SK-N-SH (cell line): ENCODE results near the gene CC2D2A. TPM values are rescaled to one million over a fixed set of nuclear protein-coding genes. Genes with fewer than 3 reads are reported as not detected.

ENCODE experiments used
- CTCF ChIA-PET: fragments of 300-600, 350-600 bp; formaldehyde crosslinking; extraction: SDS; loops from one replicate; lab custom pipeline; 2021; lab: Yijun Ruan, JAX
- POLR2A ChIA-PET: fragments of 350-600 bp; sonication (Branson Sonifier 250); formaldehyde crosslinking; extraction: SDS; loops from one replicate; lab custom pipeline; 2020; ENCODE audit warnings: antibody characterized with exemption, inconsistent platforms; lab: Yijun Ruan, JAX
- DNase-seq: peaks from one replicate; pipeline ENCODE4 v3.0.0; 2012
- H2AFZ ChIP-seq: fragments of 200-600 bp; sonication (generic); 2 replicates; pipeline ENCODE4 v1.8.1; 2016; ENCODE audit warnings: antibody characterized with exemption, mild to moderate bottlenecking, low read depth
- H3F3A ChIP-seq: fragments of 200-600 bp; sonication (generic); replicated peaks from 2 replicates; pipeline ENCODE3; 2016; ENCODE audit warnings: antibody characterized with exemption, mild to moderate bottlenecking; ENCODE audit not compliant: insufficient read depth
- H3K27ac ChIP-seq, 2 experiments: fragments of 200-500 bp in 1 of 2; fragments of 200-600 bp in 1 of 2; sonication (Bioruptor generic) in 1 of 2; sonication (generic), shearing (Covaris generic) in 1 of 2; 2 replicates each; pipeline versions ENCODE4 v1.5.1 to v1.6.1; 2014 to 2016; ENCODE audit warnings: low read depth in 2 of 2, inconsistent platforms in 1 of 2, low read length in 1 of 2, mild to moderate bottlenecking in 1 of 2, mixed read lengths in 1 of 2
- H3K27me3 ChIP-seq: fragments of 200-600 bp; sonication (generic), shearing (Covaris generic); 2 replicates; pipeline ENCODE4 v1.6.1; 2016; ENCODE audit warnings: mixed run types; ENCODE audit not compliant: insufficient read depth
- H3K36me3 ChIP-seq, 2 experiments: fragments of 200-500 bp in 1 of 2; fragments of 200-600 bp in 1 of 2; sonication (Bioruptor generic) in 1 of 2; sonication (generic) in 1 of 2; replicated peaks in 1 of 2; 2 replicates each; pipeline versions ENCODE3 to v1.5.1; 2014 to 2016; ENCODE audit warnings: low read length in 1 of 2, mild to moderate bottlenecking in 1 of 2; ENCODE audit not compliant: insufficient read depth in 2 of 2, control insufficient read depth in 1 of 2
- H3K4me1 ChIP-seq, 2 experiments: fragments of 200-500 bp in 1 of 2; fragments of 200-600 bp in 1 of 2; sonication (Bioruptor generic) in 1 of 2; sonication (generic), shearing (Covaris generic) in 1 of 2; 2 replicates each; pipeline versions ENCODE4 v1.5.1 to v1.6.1; 2014 to 2016; ENCODE audit warnings: low read depth in 1 of 2, low read length in 1 of 2, mixed run types in 1 of 2; ENCODE audit not compliant: insufficient read depth in 2 of 2, control insufficient read depth in 1 of 2
- H3K4me2 ChIP-seq: fragments of 200-600 bp; sonication (generic), shearing (Covaris generic); 2 replicates; pipeline ENCODE4 v1.6.1; 2017; ENCODE audit warnings: mixed run types
- H3K4me3 ChIP-seq, 2 experiments: fragments of 200-500 bp in 1 of 2; fragments of 200-600 bp in 1 of 2; sonication (Bioruptor generic) in 1 of 2; sonication (generic), shearing (Covaris generic) in 1 of 2; 2 replicates each; pipeline versions ENCODE4 v1.5.1 to v1.8.1; 2014 to 2016; ENCODE audit warnings: low read depth in 2 of 2, inconsistent platforms in 1 of 2, low read length in 1 of 2, mild to moderate bottlenecking in 1 of 2, mixed read lengths in 1 of 2, moderate library complexity in 1 of 2
- H3K79me2 ChIP-seq: fragments of 200-600 bp; sonication (generic); 2 replicates; pipeline ENCODE4 v1.8.1; 2017; ENCODE audit warnings: mild to moderate bottlenecking; ENCODE audit not compliant: insufficient read depth
- H3K9ac ChIP-seq: fragments of 200-600 bp; sonication (generic); 2 replicates; pipeline ENCODE4 v1.6.1; 2017; ENCODE audit warnings: mixed run types
- H3K9me2 ChIP-seq: fragments of 200-600 bp; sonication (generic); 2 replicates; pipeline ENCODE4 v1.6.1; 2017; ENCODE audit warnings: mixed run types
- H3K9me3 ChIP-seq: fragments of 200-600 bp; sonication (generic); 2 replicates; pipeline ENCODE4 v1.6.1; 2017; ENCODE audit warnings: mixed run types, mild to moderate bottlenecking, moderate library complexity
- H4K20me1 ChIP-seq: fragments of 200-600 bp; sonication (generic); 2 replicates; pipeline ENCODE4 v1.6.1; 2017; ENCODE audit warnings: mild to moderate bottlenecking, mixed run types; ENCODE audit not compliant: insufficient read depth
- CHD2 ChIP-seq: fragments of 150-350 bp; IDR thresholded peaks from 2 replicates; pipeline ENCODE4 v1.6.1; 2018; ENCODE audit warnings: low read length; ENCODE audit not compliant: partially characterized antibody
- EP300 ChIP-seq, 2 experiments: IDR thresholded peaks; 2 replicates each; pipeline versions ENCODE4 v1.4.0 to v1.6.1; 2012; ENCODE audit warnings: borderline replicate concordance in 1 of 2, low read depth in 1 of 2, low read length in 1 of 2
- EZH2phosphoT487 ChIP-seq: fragments of 200-600 bp; sonication (generic); IDR thresholded peaks from 2 replicates; pipeline ENCODE4 v1.6.1; 2017; ENCODE audit warnings: low read depth, mixed run types, mild to moderate bottlenecking, antibody characterized with exemption, moderate library complexity, borderline replicate concordance
- FOSL2 ChIP-seq: IDR thresholded peaks from 2 replicates; pipeline ENCODE4 v1.4.0; 2012; ENCODE audit warnings: low read depth, mild to moderate bottlenecking, moderate library complexity, borderline replicate concordance
- FOXM1 ChIP-seq: IDR thresholded peaks from 2 replicates; pipeline ENCODE4 v1.4.0; 2012; ENCODE audit warnings: low read depth, mild to moderate bottlenecking
- GABPA ChIP-seq: IDR thresholded peaks from 2 replicates; pipeline ENCODE4 v1.4.0; 2012; ENCODE audit warnings: low read depth, mild to moderate bottlenecking
- GATA2 ChIP-seq: sonication (generic); formaldehyde crosslinking; IDR thresholded peaks from 2 replicates; pipeline ENCODE4 v1.5.0; 2020; ENCODE audit warnings: mild to moderate bottlenecking, missing genetic modification reagents
- MXI1 ChIP-seq: IDR thresholded peaks from 2 replicates; pipeline ENCODE4 v1.6.1; 2012; ENCODE audit warnings: mild to moderate bottlenecking, low read depth, low read length, improper control_type of control experiment
- NFIC ChIP-seq: IDR thresholded peaks from 2 replicates; pipeline ENCODE4 v1.4.0; 2012; ENCODE audit warnings: borderline replicate concordance
- POLR2AphosphoS5 ChIP-seq: IDR thresholded peaks from 2 replicates; pipeline ENCODE4 v1.6.1; 2012; ENCODE audit warnings: low read depth, low read length
- RAD21 ChIP-seq: IDR thresholded peaks from 2 replicates; pipeline ENCODE4 v1.6.1; 2012; ENCODE audit warnings: mild to moderate bottlenecking, low read length
- RCOR1 ChIP-seq: fragments of 150-350 bp; IDR thresholded peaks from 2 replicates; pipeline ENCODE4 v1.6.1; 2017; ENCODE audit warnings: antibody characterized with exemption, low read length
- REST ChIP-seq: IDR thresholded peaks from 2 replicates; pipeline ENCODE4 v1.6.1; 2012; ENCODE audit warnings: mild to moderate bottlenecking, low read depth, low read length, moderate library complexity
- RFX5 ChIP-seq: IDR thresholded peaks from 2 replicates; pipeline ENCODE4 v1.6.1; 2012; ENCODE audit warnings: mild to moderate bottlenecking, improper control_type of control experiment, low read length
- SIN3A ChIP-seq: IDR thresholded peaks from 2 replicates; pipeline ENCODE4 v1.6.1; 2012; ENCODE audit warnings: low read depth, mild to moderate bottlenecking, low read length, moderate library complexity, borderline replicate concordance
- SMC3 ChIP-seq: IDR thresholded peaks from 2 replicates; pipeline ENCODE4 v1.6.1; 2012; ENCODE audit warnings: low read depth, low read length, improper control_type of control experiment
- TAF1 ChIP-seq: IDR thresholded peaks from 2 replicates; pipeline ENCODE4 v1.6.1; 2012; ENCODE audit warnings: low read depth, mild to moderate bottlenecking, low read length, moderate library complexity, borderline replicate concordance
- YY1 ChIP-seq: IDR thresholded peaks from 2 replicates; pipeline ENCODE4 v1.4.0; 2012; ENCODE audit warnings: low read depth, mild to moderate bottlenecking
- ZBTB33 ChIP-seq: IDR thresholded peaks from 2 replicates; pipeline ENCODE4 v1.4.0; 2012; ENCODE audit warnings: low read depth, borderline replicate concordance
- WGBS: methylation state at CpG from one replicate; pipeline ENCODE4 v1.1.6; 2017; ENCODE audit warnings: low lambda C conversion rate; 5-methylcytosine and 5-hydroxymethylcytosine counted together
- polyA plus RNA-seq, 3 experiments: library from polyadenylated mRNA; depleted of rRNA; stranded (reverse); fragments of >200 nt; gene quantifications; 2 replicates each; pipeline ENCODE4 v1.2.3, GENCODE V29; 2012

CC2D2A gene
- polyA plus RNA-seq, 1 of the 3 experiments (the other 2 are of a cell fraction): 17.8 TPM

GRCh38 chr4:15488136-15488535 lies 18.5 kb downstream of the CC2D2A start:
- Histone ChIP-seq H3K9me2 (no peaks in the 10 kb centered on the region), H3K9ac (no peak overlapping the region), H3F3A (no peaks in the 10 kb centered on the region), H3K4me1 (no peaks in the 10 kb centered on the region), H3K4me3 (no peak overlapping the region), H3K9me3 (0 out of 2 replicates have a peak, but pooled peaks cover 8% of the 10 kb centered on the region), H3K27ac (no peak overlapping the region), H3K4me2 (no peak overlapping the region), H4K20me1 (no peaks in the 10 kb centered on the region), H3K27me3 (no peaks in the 10 kb centered on the region), H3K79me2 (no peaks in the 10 kb centered on the region), H2AFZ (no peak overlapping the region), H3K36me3 (peaks cover under 1 to 34% of the 10 kb centered on the region in 2 experiments)
- CTCF ChIA-PET: interaction anchor here (0.7 to 1.2 kb wide), 2 partner anchors 9 to 718 kb away, joined by 3 read pairs; no protein-coding TSS in a partner anchor
- no peak for TF ChIP-seq RAD21
- no peak for TF ChIP-seq GATA2
- no peak for TF ChIP-seq POLR2AphosphoS5
- TF ChIP-seq EP300 (IDR thresholded peaks at IDR 0.05; ENCODE audit: borderline replicate concordance in 1 of 2, low read depth in 1 of 2, low read length in 1 of 2): no peak
- TF ChIP-seq MXI1: no peak
- no peak for TF ChIP-seq GABPA
- no peak for DNase-seq
- POLR2A ChIA-PET: no interaction called here

GRCh38 chr4:15488658-15489470 lies 19.2 kb downstream of the CC2D2A start:
- Histone ChIP-seq H3K4me3 (no peak overlapping the region), H3K9ac (no peak overlapping the region), H2AFZ (no peak overlapping the region), H4K20me1 (no peaks in the 10 kb centered on the region)
- no peak for TF ChIP-seq RCOR1
- TF ChIP-seq GATA2: no peak
- TF ChIP-seq FOXM1: no peak
- no peak for TF ChIP-seq TAF1
- no peak for TF ChIP-seq EP300 (IDR thresholded peaks at IDR 0.05; ENCODE audit: borderline replicate concordance in 1 of 2, low read depth in 1 of 2, low read length in 1 of 2)
- no peak for TF ChIP-seq YY1
- TF ChIP-seq FOSL2: no peak
- no peak for TF ChIP-seq SIN3A
- no peak for TF ChIP-seq CHD2
- no peak for TF ChIP-seq NFIC
- TF ChIP-seq REST: no peak
- no peak for TF ChIP-seq ZBTB33
- no peak for TF ChIP-seq RFX5
- no peak for TF ChIP-seq SMC3
- TF ChIP-seq EZH2phosphoT487: no peak
- TF ChIP-seq, all 33 proteins: peak for 0
- Histone ChIP-seq H3K4me2 (no peak overlapping the region), H3K27me3 (no peaks in the 10 kb centered on the region), H3K27ac (no peak overlapping the region), H3K36me3 (peaks cover 0 to 34% of the 10 kb centered on the region in 2 experiments), H3K9me2 (no peaks in the 10 kb centered on the region), H3K4me1 (no peaks in the 10 kb centered on the region), H3K79me2 (no peaks in the 10 kb centered on the region), H3F3A (no peaks in the 10 kb centered on the region), H3K9me3 (0 out of 2 replicates have a peak, but pooled peaks cover 8% of the 10 kb centered on the region)
- DNase-seq: no peak
- CTCF ChIA-PET: interaction anchor here (0.7 kb wide), 1 partner anchor 717 kb away, joined by 3 read pairs; no protein-coding TSS in a partner anchor
- WGBS: 87% methylated on average over 6 of the region's 6 CpGs
- POLR2A ChIA-PET: no interaction called here
